GM19099 (cell line): ENCODE measurements around the gene RSPH6A.

Source experiments
- POLR2A ChIP-seq: IDR thresholded peaks from 3 replicates; pipeline ENCODE4 v1.6.1; 2011; ENCODE audit warnings: low read depth; ENCODE audit not compliant: insufficient read length; ENCODE audit errors: extremely low read depth

Gene RSPH6A

GRCh38 chr19:45834970-45835369 lies 19.9 kb upstream of the RSPH6A start:
- TF ChIP-seq POLR2A = no peak

GRCh38 chr19:45828945-45829344 lies 13.8 kb upstream of the RSPH6A start:
- TF ChIP-seq POLR2A = no peak

- no peak for TF ChIP-seq POLR2A
Measured at GRCh38 chr19:45828523-45828922, 13.4 kb upstream of the RSPH6A start.

GRCh38 chr19:45827459-45828093 lies 12.5 kb upstream of the RSPH6A start:
- no peak for TF ChIP-seq POLR2A

- TF ChIP-seq POLR2A = no peak
Measured at GRCh38 chr19:45826934-45827333, 11.8 kb upstream of the RSPH6A start.

- TF ChIP-seq POLR2A = no peak
Measured at GRCh38 chr19:45825917-45826893, 11.1 kb upstream of the RSPH6A start.

- TF ChIP-seq POLR2A = no peak
Measured at GRCh38 chr19:45825263-45825605, 10.1 kb upstream of the RSPH6A start.

GRCh38 chr19:45824531-45825262 lies 9.6 kb upstream of the RSPH6A start:
- TF ChIP-seq POLR2A = no peak

- no peak for TF ChIP-seq POLR2A
Measured at GRCh38 chr19:45824041-45824471, 8.9 kb upstream of the RSPH6A start.

GRCh38 chr19:45823182-45823581 lies 8.1 kb upstream of the RSPH6A start:
- TF ChIP-seq POLR2A = no peak

- TF ChIP-seq POLR2A = no peak
Measured at GRCh38 chr19:45822716-45823115, 7.6 kb upstream of the RSPH6A start.

- no peak for TF ChIP-seq POLR2A
Measured at GRCh38 chr19:45821570-45821969, 6.5 kb upstream of the RSPH6A start.

GRCh38 chr19:45821103-45821521 lies 6.0 kb upstream of the RSPH6A start:
- TF ChIP-seq POLR2A = no peak

GRCh38 chr19:45820413-45821102 lies 5.5 kb upstream of the RSPH6A start:
- no peak for TF ChIP-seq POLR2A

- no peak for TF ChIP-seq POLR2A
Measured at GRCh38 chr19:45819769-45820168, 4.7 kb upstream of the RSPH6A start.
